Body of pancreas (tissue), 4 donors: ENCODE measurements around the gene SPON2. TPM values are rescaled to one million over a fixed set of nuclear protein-coding genes. Genes with fewer than 3 reads are reported as not detected.

ENCODE experiments used
- ATAC-seq: fragments of 150-250 bp; one replicate; pipeline ENCODE4 v1.9.1; 2016
- DNase-seq, 4 donors: peaks; one replicate each; pipeline ENCODE4 v3.0.0-alpha.2; 2019
- H3K27ac ChIP-seq, 4 donors: fragments of 200-600 bp; sonication (generic); 1 replicate in 3 of 4; 2 replicates in 1 of 4; pipeline versions ENCODE4 v1.5.1 to v1.6.1; 2016 to 2019; ENCODE audit warnings: mild to moderate bottlenecking in 1 of 4, mixed read lengths in 1 of 4, moderate library complexity in 1 of 4
- H3K27me3 ChIP-seq, 2 donors: fragments of 200-600 bp; sonication (generic); one replicate each; pipeline ENCODE4 v1.6.0; 2016; ENCODE audit warnings: mild to moderate bottlenecking in 1 of 2
- H3K36me3 ChIP-seq, 2 donors: fragments of 200-600 bp; sonication (generic); replicated peaks in 1 of 2; 2 replicates each; pipeline ENCODE4 v1.5.1; 2016; ENCODE audit warnings: low read depth in 2 of 2; ENCODE audit not compliant: insufficient read depth in 1 of 2
- H3K4me1 ChIP-seq: fragments of 200-600 bp; sonication (generic); one replicate; pipeline ENCODE4 v1.6.0; 2016
- H3K4me3 ChIP-seq, 2 donors: fragments of 200-600 bp; sonication (generic); 1 replicate in 1 of 2; 2 replicates in 1 of 2; pipeline ENCODE4 v1.5.1; 2016 to 2019
- H3K9me3 ChIP-seq, 3 donors: fragments of 200-600 bp; sonication (generic); 1 replicate in 2 of 3; 2 replicates in 1 of 3; pipeline ENCODE4 v1.5.1; 2016
- POLR2A ChIP-seq, 3 donors: fragments of 450-650 bp; IDR thresholded peaks; one replicate each; pipeline ENCODE4 v1.6.1; 2016; ENCODE audit warnings: antibody characterized with exemption in 3 of 3, mild to moderate bottlenecking in 2 of 3
- WGBS, 2 donors: methylation state at CpG; one replicate each; pipeline ENCODE4 v1.1.5; 2017; 5-methylcytosine and 5-hydroxymethylcytosine counted together
- intact Hi-C: fragments of 100-400 bp; cut with DNase I; formaldehyde crosslinking; loops from one replicate; pipeline ENCODE4 v1.15.1; 2023
- total RNA-seq, 2 donors: library from RNA; depleted of rRNA; stranded (reverse); fragments of >200 nt; gene quantifications; one replicate each; pipeline ENCODE4 v1.1.0, GENCODE V29; 2016
- TF ChIP-seq, protein P1 (sequence below), 7 experiments: fragments of 450-650 bp in 4 of 7; fragments of 200-600 bp in 3 of 7; sonication (generic) in 3 of 7; IDR thresholded peaks; one replicate each; pipeline ENCODE4 v1.5.1; 2016 to 2019; ENCODE audit warnings: antibody characterized with exemption in 7 of 7

SPON2 gene
- total RNA-seq, 2 donors from 2014 or later, result 25.4 to 33.5 TPM

DNA sequence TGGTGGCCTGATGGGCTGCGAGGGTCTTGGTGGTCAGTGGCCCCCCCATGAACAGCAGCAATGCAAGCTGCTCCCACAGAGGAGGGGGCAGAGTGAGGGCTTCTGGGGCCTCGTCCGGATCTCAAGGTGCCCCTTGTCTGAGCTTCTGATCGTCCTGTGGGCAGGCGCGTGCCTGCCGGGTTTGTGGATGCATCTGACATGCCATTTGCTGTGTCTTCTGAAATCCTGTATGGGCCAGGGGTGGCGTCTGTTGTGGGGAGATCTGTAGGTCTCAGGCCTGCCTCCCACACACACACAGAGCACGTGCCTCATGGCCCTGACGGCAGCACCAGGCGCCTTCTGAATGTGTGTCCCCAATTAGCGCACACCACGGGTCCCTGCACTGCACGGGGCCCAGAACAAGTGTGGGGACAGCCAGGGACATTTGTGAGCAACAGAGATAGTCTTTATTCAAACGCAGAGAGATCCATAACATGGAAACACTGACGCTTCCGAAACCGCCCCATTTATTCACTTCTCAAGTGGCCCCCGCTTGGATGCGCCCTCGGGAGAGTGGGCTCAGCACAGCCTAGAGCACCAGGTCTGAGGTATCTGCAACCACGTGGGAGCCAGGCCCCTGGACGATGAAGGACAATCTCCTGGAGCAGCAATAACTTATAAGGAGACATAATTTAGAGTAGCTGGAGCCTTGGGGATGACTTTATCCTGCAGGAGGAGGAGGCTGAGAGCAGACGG lies 5.7 kb downstream of the SPON2 start:
- no peak for ATAC-seq
- no peak for DNase-seq
- Histone ChIP-seq H3K36me3 (no peaks in the 10 kb centered on the region), H3K4me1 (peaks cover 11% of the 10 kb centered on the region), H3K4me3 (no peak overlapping the region), H3K9me3 (no peaks in the 10 kb centered on the region), H3K27me3 (no peaks in the 10 kb centered on the region), H3K27ac (peak overlapping the region in 1 of 4 donors; percentile 29)
- TF ChIP-seq POLR2A (IDR thresholded peaks at IDR 0.05), result no peak
- TF ChIP-seq, protein P1, sequence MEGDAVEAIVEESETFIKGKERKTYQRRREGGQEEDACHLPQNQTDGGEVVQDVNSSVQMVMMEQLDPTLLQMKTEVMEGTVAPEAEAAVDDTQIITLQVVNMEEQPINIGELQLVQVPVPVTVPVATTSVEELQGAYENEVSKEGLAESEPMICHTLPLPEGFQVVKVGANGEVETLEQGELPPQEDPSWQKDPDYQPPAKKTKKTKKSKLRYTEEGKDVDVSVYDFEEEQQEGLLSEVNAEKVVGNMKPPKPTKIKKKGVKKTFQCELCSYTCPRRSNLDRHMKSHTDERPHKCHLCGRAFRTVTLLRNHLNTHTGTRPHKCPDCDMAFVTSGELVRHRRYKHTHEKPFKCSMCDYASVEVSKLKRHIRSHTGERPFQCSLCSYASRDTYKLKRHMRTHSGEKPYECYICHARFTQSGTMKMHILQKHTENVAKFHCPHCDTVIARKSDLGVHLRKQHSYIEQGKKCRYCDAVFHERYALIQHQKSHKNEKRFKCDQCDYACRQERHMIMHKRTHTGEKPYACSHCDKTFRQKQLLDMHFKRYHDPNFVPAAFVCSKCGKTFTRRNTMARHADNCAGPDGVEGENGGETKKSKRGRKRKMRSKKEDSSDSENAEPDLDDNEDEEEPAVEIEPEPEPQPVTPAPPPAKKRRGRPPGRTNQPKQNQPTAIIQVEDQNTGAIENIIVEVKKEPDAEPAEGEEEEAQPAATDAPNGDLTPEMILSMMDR (IDR thresholded peaks at IDR 0.05), result no peak
- WGBS, 2 donors, result 69 to 76% methylated on average over 16 to 24 of the region's 24 CpGs
- intact Hi-C loops, result no loop called here

DNA sequence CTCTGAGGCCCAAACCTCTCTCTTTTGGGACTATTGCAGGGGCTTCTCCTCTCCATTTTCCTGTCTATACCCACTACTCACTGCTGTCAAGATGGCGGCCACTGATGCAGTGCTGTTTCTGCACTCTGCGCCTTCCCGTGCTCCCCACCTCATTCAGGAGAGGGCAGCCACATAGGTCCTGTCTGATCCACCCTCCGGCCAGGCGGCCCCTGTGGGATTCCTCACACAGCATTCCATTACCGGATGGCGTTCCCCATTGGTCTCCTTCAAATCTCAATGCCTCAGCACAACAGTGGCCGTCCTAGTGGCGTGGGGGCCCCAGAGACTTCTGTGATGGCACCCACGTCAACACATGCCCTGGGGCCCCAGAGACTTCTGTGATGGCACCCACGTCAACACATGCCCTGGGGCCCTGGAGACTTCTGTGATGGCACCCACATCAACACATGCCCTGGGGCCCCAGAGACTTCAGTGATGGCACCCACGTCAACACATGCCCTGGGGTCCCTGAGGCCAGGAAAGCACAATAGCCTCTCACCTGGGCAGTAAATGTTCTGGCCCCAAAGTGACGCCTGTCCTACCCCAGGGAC lies 7.3 kb downstream of the SPON2 start:
- H3K36me3 ChIP-seq, result no peaks in the 10 kb centered on the region
- TF ChIP-seq, protein P1 (IDR thresholded peaks at IDR 0.05), result no peak
- no peak for TF ChIP-seq POLR2A (IDR thresholded peaks at IDR 0.05)
- no peaks in the 10 kb centered on the region for H3K27me3 ChIP-seq
- ATAC-seq (no peak), DNase-seq (no peak)
- WGBS, 2 donors, result 91 to 96% methylated on average over 7 to 13 of the region's 13 CpGs
- H3K9me3 ChIP-seq, result no peaks in the 10 kb centered on the region
- H3K4me1 ChIP-seq, result peaks cover 5% of the 10 kb centered on the region
- intact Hi-C loops, result no loop called here
- H3K27ac ChIP-seq, result no peak overlapping the region
- H3K4me3 ChIP-seq, result no peak overlapping the region

DNA sequence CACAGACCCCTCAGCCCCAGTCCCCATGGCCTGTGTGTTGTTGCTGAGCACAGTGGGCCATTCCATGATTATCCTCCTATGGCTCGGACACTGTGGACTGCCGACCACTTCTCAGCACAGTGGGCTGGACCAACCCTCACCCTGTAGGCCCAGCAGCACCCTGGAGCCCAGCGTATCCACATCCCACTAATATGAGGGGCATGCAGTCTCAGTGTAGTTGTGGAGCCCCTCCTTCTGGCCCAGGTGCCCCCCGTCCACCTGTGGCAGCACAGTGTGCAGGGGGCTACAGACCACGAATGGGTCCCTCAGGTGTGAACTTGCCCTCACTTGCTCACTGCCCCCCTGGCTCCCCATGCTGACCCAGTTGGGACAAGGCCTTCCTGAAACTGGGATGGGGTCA lies 7.9 kb downstream of the SPON2 start:
- Histone ChIP-seq H3K36me3 (no peaks in the 10 kb centered on the region), H3K27ac (no peak overlapping the region), H3K4me3 (no peak overlapping the region), H3K4me1 (peaks cover 8% of the 10 kb centered on the region), H3K27me3 (no peaks in the 10 kb centered on the region), H3K9me3 (no peaks in the 10 kb centered on the region)
- TF ChIP-seq, protein P1 (IDR thresholded peaks at IDR 0.05), result no peak
- TF ChIP-seq POLR2A (IDR thresholded peaks at IDR 0.05), result no peak
- ATAC-seq (no peak), DNase-seq (no peak)
- WGBS, 2 donors, result 94% methylated on average over 5 of the region's 5 CpGs; no CpG with 5 or more reads in 1 of the 2 donors
- intact Hi-C loops, result no loop called here

DNA sequence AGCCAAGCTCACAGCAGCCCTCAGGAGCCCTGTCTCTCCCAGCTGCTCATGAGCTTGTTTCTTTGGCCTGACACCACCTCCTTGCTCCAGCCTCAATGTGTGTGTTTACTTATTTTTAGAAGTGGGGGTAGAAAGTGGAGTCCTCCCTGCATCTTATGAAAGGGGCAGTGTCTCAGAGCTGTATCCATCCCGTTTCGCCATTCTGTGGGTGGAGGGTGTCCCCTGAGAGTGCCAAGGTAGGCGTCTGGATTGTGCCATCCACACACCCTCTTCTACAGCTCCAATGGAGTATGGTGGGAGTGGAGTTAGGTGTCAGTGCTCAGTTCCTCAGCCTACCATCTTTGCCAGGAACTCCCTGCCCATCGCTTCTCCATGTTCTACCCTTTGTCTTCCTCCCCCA lies 8.3 kb downstream of the SPON2 start:
- no peaks in the 10 kb centered on the region for H3K36me3 ChIP-seq
- DNase-seq (no peak), ATAC-seq (no peak)
- H3K27me3 ChIP-seq, result no peaks in the 10 kb centered on the region
- H3K4me1 ChIP-seq, result peaks cover 12% of the 10 kb centered on the region
- 86 to 96% methylated on average over 4 of the region's 4 CpGs for WGBS, 2 donors
- intact Hi-C loops, result no loop called here
- no peaks in the 10 kb centered on the region for H3K9me3 ChIP-seq
- H3K27ac ChIP-seq, result no peak overlapping the region
- H3K4me3 ChIP-seq, result no peak overlapping the region
- TF ChIP-seq, protein P1 (IDR thresholded peaks at IDR 0.05), result no peak
- no peak for TF ChIP-seq POLR2A (IDR thresholded peaks at IDR 0.05)
